Upper lobe of left lung (tissue), 4 donors: ENCODE measurements around the gene ST3GAL2.

ENCODE experiments used
- POLR2A ChIP-seq, 4 donors: fragments of 450-650 bp; IDR thresholded peaks; one replicate each; pipeline ENCODE4 v1.5.1; 2016 to 2017; ENCODE audit warnings: antibody characterized with exemption in 4 of 4, mild to moderate bottlenecking in 2 of 4
- TF ChIP-seq, protein P1 (sequence below), 6 experiments: fragments of 450-650 bp in 4 of 6; fragments of 200-600 bp in 2 of 6; sonication (generic) in 2 of 6; IDR thresholded peaks; one replicate each; pipeline ENCODE4 v1.5.1; 2016 to 2019; ENCODE audit warnings: antibody characterized with exemption in 6 of 6

DNA sequence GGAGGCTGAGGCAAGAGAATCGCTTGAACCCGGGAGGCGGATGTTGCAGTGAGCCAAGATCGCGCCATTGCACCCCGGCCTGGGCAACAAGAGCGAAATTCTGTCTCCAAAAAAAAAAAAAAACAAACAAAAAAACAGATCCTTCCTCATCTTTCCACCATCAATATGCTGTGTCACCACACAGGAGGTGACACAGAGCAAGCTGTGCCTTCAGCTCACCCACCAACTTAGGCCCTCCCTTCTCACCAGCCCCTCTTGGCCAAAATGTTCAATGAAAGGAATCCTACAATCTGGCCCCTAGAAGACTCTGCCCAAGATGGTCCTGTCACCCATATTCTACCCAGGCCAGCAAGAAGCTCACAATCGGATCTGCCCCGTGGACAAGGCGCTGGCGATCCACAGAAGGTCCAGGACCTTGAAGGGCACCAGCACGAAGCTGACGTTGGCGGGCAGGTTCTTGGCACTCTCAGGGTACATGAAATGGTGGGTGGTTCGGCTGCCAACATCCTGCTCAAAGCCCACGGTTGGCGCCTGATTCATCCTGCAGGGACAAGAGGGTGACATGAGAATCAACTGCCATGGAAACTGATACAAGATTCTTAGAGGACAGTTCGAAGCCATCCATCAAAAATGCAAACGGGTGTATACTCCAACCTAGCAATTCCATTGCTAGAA lies 50.8 kb downstream of the ST3GAL2 start:
- TF ChIP-seq, protein P1, sequence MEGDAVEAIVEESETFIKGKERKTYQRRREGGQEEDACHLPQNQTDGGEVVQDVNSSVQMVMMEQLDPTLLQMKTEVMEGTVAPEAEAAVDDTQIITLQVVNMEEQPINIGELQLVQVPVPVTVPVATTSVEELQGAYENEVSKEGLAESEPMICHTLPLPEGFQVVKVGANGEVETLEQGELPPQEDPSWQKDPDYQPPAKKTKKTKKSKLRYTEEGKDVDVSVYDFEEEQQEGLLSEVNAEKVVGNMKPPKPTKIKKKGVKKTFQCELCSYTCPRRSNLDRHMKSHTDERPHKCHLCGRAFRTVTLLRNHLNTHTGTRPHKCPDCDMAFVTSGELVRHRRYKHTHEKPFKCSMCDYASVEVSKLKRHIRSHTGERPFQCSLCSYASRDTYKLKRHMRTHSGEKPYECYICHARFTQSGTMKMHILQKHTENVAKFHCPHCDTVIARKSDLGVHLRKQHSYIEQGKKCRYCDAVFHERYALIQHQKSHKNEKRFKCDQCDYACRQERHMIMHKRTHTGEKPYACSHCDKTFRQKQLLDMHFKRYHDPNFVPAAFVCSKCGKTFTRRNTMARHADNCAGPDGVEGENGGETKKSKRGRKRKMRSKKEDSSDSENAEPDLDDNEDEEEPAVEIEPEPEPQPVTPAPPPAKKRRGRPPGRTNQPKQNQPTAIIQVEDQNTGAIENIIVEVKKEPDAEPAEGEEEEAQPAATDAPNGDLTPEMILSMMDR (IDR thresholded peaks at IDR 0.05), result no peak
- TF ChIP-seq POLR2A (IDR thresholded peaks at IDR 0.05), result no peak
